ENCODE results near the gene ZMYND10. TPM values are rescaled to one million over a fixed set of nuclear protein-coding genes. Genes with fewer than 3 reads are reported as not detected.

ZMYND10 gene
- total RNA-seq, 1 experiment from 2014 or later: 1.4 TPM

- Mint-ChIP-seq H3K36me3 (ENCODE audit: insufficient read depth in 1 of 3, low read depth in 3 of 3) (peaks cover 23 to 36% (median 28%) of the 10 kb centered on the region in 3 experiments; a peak in 6 of 7 replicates), H3K4me1 (peaks cover 14% of the 10 kb centered on the region in 2 experiments), H3K27me3 (ENCODE audit: low read depth) (no peaks in the 10 kb centered on the region), H3K4me3 (peak overlapping the region; percentile 82 to 87; a peak in 2 of 5 replicates), H3K27ac (peak overlapping the region; percentile 87 to 99 (median 96); a peak in 5 of 7 replicates), H3K9me3 (no peaks in the 10 kb centered on the region; a peak in 1 of 5 replicates)
- Histone ChIP-seq H4K91ac (ENCODE audit: insufficient read length, low read depth, low read length) (no peak overlapping the region), H3K9me3 (ENCODE audit: control insufficient read depth, low read depth, low read length) (no peaks in the 10 kb centered on the region), H3K23me2 (ENCODE audit: insufficient read length, low read depth, low read length, poor library complexity, severe bottlenecking) (peaks cover 5% of the 10 kb centered on the region), H3K23ac (ENCODE audit: insufficient read length, low read depth, low read length) (no peak overlapping the region), H2BK15ac (ENCODE audit: low read depth, low read length) (no peak overlapping the region), H2BK20ac (ENCODE audit: low read depth, low read length, poor library complexity, severe bottlenecking) (no peak overlapping the region), H3K56ac (ENCODE audit: insufficient read length, low read depth, low read length) (no peak overlapping the region), H3K9ac (ENCODE audit: extremely low read depth, insufficient read length, low read length) (no peak overlapping the region), H3T11ph (ENCODE audit: low read length) (no peak overlapping the region), H3K18ac (ENCODE audit: insufficient read length, low read depth, low read length) (no peak overlapping the region), H3K4me2 (ENCODE audit: insufficient read depth, insufficient read length, low read length) (no peak overlapping the region), H2AFZ (ENCODE audit: low read length) (no peak overlapping the region), H4K20me1 (ENCODE audit: control insufficient read depth, insufficient read depth, insufficient read length) (no peaks in the 10 kb centered on the region), H4K5ac (ENCODE audit: insufficient read length, low read depth, low read length) (no peak overlapping the region), H3K4ac (ENCODE audit: low read depth, low read length) (no peak overlapping the region), H3K27ac (ENCODE audit: insufficient read length, low read depth, low read length) (no peak overlapping the region), H4K8ac (replicated peaks; ENCODE audit: insufficient read length, low read depth, low read length) (no peak overlapping the region), H2BK5ac (ENCODE audit: insufficient read length, low read length) (no peak overlapping the region), H3K27me3 (ENCODE audit: insufficient read depth, low read length) (no peaks in the 10 kb centered on the region), H2BK12ac (ENCODE audit: insufficient read length, low read depth, low read length) (no peak overlapping the region), H3K14ac (ENCODE audit: insufficient read depth, low read length) (no peak overlapping the region), H3K79me2 (ENCODE audit: insufficient read depth, low read length) (peaks cover 3% of the 10 kb centered on the region; the same call in 1 of the 2 replicates), H3K4me1 (ENCODE audit: insufficient read depth, low read length) (no peaks in the 10 kb centered on the region), H3K79me1 (ENCODE audit: insufficient read depth, low read depth, low read length, poor library complexity, severe bottlenecking) (no peaks in the 10 kb centered on the region), H2BK120ac (ENCODE audit: low read depth, low read length, poor library complexity, severe bottlenecking) (no peak overlapping the region), H2AK5ac (ENCODE audit: insufficient read length, low read length) (no peak overlapping the region)
- no CpG with 5 or more reads among the region's 12 CpGs for WGBS (ENCODE audit: extremely low coverage, insufficient read length, low lambda C conversion rate)
- TF ChIP-seq CTCF (conservative IDR thresholded peaks at IDR 0.05): no peak
- DNase-seq: no peak
Observed at GRCh38 chr3:50293079-50293801, 52.3 kb downstream of the ZMYND10 start.
